Measurements from ENCODE around the gene TXLNB. TPM values are rescaled to one million over a fixed set of nuclear protein-coding genes. Genes with fewer than 3 reads are reported as not detected.

The TXLNB gene
- total RNA-seq, 4 donors from 2014 or later = 0.57 to 3.2 (median 1.6) TPM

GRCh38 chr6:139282684-139283083 lies 9.1 kb downstream of the TXLNB start:
- TF ChIP-seq CTCF (IDR thresholded peaks at IDR 0.05; ENCODE audit: low read depth) = no peak

- TF ChIP-seq CTCF (IDR thresholded peaks at IDR 0.05; ENCODE audit: low read depth) = no peak
These were observed 13.6 kb downstream of the TXLNB start for GRCh38 chr6:139278190-139278589.

GRCh38 chr6:139277587-139277986 lies 14.2 kb downstream of the TXLNB start:
- no peak for TF ChIP-seq CTCF (IDR thresholded peaks at IDR 0.05; ENCODE audit: low read depth)

GRCh38 chr6:139277161-139277560 lies 14.6 kb downstream of the TXLNB start:
- no peak for TF ChIP-seq CTCF (IDR thresholded peaks at IDR 0.05; ENCODE audit: low read depth)

- no peak for TF ChIP-seq CTCF (IDR thresholded peaks at IDR 0.05; ENCODE audit: low read depth)
These were observed 16.3 kb downstream of the TXLNB start for GRCh38 chr6:139275279-139276055.

GRCh38 chr6:139271056-139271455 lies 20.7 kb downstream of the TXLNB start:
- no peak for TF ChIP-seq CTCF (IDR thresholded peaks at IDR 0.05; ENCODE audit: low read depth)

- no peak for TF ChIP-seq CTCF (IDR thresholded peaks at IDR 0.05; ENCODE audit: low read depth)
These were observed 21.5 kb downstream of the TXLNB start for GRCh38 chr6:139270249-139270648.

All from subcutaneous adipose tissue (tissue), 4 donors.